Inflammatory macrophage (primary cell): ENCODE data around the gene BSCL2.
"Not testable (repeated sequence)": the region's sequence is repeated elsewhere in the genome, so short reads cannot be mapped to it uniquely, and the experiment has no call there.

ENCODE experiments used
- DNase-seq, 2 donors: peaks; one replicate each; pipeline ENCODE4 v3.0.0-alpha.2; 2020 to 2022

BSCL2 gene

DNA sequence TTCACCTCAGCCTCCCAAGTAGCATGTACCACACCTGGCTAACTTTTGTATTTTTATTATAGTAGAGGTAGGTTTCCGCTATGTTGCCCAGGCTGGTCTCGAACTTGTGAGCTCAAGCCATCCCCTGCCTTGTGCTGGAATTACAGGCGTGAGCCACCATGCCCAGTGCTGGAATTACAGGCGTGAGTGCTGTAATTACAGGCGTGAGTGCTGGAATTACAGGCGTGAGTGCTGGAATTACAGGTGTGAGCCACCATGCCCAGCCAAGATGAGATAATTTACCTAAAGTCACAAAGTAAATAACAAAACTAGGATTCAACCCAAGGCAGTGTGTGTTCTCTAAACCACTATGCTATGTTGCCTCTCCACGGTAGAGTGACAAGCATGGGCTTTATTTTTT lies 24.7 kb downstream of the BSCL2 start:
- DNase-seq: no peak

DNA sequence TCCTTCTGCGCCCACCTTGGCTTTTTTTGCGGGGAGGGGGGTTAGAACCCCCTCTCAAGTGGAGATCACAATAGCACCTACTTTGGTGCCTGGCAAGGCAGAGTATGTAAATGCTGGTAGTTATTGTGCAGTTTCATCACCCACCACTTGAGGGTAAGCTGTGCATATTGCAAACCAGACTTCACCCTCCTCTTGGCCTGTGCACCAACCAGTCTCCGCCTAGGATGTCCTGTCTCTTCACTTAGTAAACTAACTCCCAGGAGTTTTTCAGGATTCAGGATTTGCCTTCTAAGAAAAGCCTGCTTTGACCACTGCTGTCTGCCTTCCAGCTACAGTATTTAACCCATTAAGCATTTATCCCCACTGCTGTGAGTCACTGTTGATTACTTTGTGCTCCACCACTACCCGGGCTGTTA lies 26.4 kb downstream of the BSCL2 start:
- DNase-seq: peak; percentile 67 to 71

DNA sequence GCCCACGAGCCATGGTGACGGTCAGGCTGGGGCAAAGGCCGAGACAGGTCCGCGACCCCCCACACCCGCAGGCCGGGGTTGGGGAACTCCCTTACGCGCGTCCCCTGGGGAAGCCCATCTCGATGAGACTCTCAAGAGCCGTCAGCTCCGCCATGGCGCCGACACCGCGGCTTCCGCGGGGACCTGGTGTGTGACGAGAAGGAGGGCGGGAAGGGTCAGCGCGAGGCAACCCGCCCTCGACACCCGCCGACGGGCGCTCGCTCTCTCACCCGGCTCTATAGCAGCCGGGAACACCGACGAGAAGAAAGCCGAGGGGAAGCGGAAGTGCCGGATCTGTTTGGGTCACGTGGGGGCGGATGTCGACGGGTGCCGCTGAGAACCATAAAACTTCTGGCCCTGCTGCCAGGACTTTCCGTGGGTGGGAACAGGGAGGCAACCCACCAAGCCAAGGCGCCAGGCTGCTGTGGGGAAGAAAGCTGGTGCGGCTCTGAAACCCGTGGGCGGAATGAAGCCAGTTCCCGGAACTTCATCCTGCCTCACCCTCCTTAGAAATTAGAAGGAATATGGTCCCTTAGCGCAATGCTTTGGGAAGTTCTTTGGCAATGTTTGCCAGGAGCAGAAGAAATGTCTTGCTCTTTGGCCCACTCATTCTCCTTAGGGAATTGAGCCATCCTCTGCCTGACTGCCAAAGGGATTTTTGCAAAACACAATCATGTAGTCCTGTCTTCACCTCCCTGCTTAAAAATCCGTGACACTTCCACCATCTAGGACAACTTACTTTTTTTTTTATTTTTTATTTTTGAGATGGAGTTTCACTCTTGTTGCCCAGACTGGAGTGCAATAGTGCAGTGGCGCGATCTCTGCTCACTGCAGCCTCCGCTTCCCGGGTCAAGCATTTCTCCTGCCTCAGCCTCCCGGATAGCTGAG lies 28.2 kb downstream of the BSCL2 start, which contains the start of gene UBXN1:
Gene UBXN1 (minus strand): TSS at position 304 of the 927 bp plus-strand sequence. CDS start 150 bp downstream, at position 154.
- peak; percentile 97 to 99 for DNase-seq

DNA sequence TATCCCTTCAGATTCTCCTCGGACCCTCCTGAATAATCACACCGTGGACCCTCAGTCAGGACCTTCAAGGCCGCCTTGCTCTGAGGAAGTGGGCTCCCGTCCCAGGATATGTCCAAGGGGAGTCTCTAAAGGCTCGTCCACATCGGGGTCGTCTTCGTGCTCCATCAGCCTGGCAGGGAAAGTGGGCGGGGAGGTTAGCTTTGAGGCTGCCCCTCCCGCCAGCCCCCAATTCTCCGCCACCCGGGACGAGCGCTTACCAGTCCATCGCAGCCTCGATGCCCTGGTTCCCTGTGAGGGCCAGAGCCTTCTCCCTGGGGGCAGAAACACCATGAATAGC lies 28.8 kb downstream of the BSCL2 start:
- no peak for DNase-seq

DNA sequence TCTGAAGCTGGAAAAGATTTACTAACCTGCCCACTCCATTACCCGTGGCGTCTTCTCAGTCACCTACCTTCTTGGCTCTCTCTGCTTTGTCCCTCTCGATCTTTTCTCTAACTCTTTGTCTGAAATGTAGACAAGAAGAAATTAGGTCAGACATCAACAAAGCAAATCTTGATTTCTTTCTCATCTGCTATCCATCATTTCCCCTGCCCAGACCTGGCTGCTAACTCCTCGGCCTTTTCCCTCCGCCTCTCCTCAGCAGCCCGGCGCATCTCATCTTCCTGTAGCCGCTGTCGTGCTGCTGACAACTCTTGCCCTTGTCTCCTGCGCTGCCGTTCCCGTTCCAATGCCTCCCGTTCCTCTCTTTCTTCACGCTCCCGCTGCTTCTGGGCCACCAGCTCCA lies 29.5 kb downstream of the BSCL2 start:
- no peak for DNase-seq

DNA sequence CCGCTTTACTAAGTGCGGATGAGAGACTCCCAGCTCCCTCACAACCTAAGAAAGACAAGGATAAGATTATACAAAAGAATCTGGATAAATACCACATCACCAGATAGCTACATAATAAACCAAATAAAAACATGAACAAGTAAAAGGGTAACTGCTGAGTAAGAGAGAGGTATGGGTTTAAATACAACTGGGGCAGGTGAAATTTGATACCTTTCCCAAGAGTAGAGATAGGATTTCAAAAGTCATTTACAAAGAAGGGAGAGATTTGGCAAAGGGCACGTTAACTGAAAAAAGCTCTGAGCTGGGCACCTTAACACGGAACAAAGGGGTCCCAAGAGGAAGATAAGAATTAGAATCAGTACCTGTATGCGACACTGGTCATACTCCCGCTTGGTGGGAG lies 30.1 kb downstream of the BSCL2 start:
- no peak for DNase-seq

DNA sequence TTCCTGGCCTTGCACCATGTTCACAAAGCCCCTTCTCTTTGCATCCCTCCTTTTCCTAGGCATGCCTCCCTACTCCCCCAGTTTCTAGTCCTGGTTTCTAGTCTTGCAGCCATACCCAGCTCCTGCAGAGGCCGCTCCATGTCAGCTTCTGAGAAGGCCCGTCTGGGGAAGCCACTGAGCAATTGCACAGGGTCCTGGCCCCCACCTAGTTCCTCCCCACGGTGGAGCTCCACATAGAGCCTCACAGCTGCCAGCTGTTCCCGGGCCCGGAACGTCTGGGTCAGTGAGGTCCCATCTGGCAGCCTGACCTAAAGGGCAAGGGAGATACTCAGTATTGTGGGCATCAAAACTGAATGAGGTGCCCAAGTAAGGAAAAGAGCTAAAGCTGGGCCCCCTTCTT lies 30.5 kb downstream of the BSCL2 start:
- DNase-seq: no peak

DNA sequence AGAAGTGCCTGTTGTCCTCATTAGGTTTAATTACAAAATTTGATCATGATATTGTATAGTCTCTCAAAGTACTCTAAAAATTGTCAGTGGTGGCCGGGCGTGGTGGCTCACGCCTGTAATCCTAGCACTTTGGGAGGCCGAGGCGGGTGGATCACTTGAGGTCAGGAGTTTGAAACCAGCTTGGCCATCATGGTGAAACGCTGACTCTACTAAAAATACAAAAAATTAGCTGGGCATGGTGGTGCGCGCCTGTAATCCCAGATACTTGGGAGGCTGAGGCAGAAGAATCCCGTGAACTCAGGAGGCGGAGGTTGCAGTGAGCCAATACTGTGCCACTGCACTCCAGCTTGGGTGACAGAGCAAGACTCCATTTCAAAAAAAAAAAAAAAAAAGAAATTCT lies 31.8 kb downstream of the BSCL2 start:
- DNase-seq: not testable (repeated sequence)

DNA sequence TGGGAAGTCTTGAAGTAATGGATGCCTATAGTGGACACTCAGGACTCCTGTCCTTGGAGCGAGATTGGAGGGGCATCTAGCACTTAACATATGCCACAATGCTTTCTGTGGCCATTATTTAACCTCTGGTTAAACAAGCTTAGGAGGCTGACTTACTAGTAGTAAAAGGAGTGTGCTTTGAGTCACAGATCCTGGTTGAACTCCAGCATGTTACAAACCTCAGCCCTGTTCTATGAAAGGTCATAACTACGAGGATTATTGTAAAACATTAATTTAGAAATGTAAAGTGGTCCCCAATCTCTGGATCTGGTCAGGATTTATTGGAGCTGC lies 34.1 kb downstream of the BSCL2 start:
- DNase-seq: no peak

DNA sequence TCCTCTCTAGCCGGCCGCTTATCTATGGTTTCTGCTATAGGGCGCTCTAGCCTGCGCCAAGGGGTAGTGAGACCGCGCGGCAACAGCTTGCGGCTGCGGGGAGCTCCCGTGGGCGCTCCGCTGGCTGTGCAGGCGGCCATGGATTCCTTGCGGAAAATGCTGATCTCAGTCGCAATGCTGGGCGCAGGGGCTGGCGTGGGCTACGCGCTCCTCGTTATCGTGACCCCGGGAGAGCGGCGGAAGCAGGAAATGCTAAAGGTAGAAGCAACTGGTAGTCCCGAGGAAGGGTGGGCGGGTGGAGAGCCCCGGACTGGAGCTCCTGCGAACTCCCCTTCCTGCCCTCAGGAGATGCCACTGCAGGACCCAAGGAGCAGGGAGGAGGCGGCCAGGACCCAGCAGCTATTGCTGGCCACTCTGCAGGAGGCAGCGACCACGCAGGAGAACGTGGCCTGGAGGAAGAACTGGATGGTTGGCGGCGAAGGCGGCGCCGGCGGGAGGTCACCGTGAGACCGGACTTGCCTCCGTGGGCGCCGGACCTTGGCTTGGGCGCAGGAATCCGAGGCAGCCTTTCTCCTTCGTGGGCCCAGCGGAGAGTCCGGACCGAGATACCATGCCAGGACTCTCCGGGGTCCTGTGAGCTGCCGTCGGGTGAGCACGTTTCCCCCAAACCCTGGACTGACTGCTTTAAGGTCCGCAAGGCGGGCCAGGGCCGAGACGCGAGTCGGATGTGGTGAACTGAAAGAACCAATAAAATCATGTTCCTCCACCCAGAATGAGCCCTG lies 35.4 kb downstream of the BSCL2 start, which contains the start of the genes LBHD1 and UQCC3:
Gene LBHD1 (minus strand): TSS at position 660 of the 782 bp plus-strand sequence. CDS start 2,236 bp downstream, outside the sequence.
Gene UQCC3 (plus strand): TSS at position 66 of the 782 bp plus-strand sequence. CDS start 73 bp downstream, at position 139.
- DNase-seq: peak; percentile 84 to 92

DNA sequence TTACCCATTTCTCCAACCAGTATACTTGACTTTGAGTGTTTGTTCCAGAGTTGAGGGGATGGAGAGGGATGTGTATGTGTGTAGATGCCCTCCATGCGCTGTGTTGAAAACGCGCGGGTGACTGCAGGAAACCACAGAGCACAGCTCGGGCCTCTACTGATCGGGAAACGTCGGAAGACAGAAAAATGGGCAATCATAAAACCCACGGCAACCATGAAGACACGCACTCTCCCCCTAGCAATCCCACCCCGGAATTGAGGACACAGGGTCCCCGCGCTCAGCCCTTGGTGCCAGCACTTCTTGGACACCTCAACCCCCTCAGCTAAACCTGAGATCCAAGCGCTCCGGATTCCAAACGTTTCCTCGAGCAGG lies 36.0 kb downstream of the BSCL2 start:
- DNase-seq: peak; percentile 40 to 42

DNA sequence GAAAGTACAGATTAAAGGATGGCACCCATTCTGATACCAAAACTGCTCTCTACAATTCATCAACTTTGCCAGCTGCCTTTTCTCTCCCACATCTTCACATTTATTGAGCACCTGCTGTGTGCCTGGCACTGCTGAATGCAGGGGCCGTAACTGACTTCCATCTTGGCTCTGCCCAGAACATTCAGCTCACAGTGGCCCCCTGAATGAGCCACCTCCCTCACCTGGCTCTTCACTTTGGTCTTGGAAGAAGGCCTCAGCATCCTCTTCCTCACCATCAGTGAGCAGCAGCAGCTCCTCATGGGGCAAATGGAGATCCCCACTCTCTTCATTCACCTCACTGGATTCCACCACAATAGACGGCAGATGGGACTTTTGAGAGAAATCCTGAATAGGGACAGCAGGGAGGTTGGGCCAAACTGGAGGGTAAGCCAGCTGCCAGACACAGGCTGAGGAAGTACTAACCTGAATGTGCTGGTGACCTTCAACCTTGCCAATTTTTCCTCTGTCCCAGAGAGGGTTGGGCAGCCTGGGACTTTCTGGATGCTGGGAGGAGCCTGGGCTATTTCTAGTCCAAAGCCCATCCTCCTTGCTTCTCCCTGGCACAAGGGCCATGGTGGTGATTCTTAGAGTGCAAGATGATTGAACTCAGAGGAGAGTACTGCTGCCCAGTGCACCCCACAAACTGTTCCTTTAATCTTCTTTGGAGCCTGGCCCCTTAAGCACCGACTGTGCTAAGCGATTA lies 37.6 kb downstream of the BSCL2 start:
- no peak for DNase-seq

DNA sequence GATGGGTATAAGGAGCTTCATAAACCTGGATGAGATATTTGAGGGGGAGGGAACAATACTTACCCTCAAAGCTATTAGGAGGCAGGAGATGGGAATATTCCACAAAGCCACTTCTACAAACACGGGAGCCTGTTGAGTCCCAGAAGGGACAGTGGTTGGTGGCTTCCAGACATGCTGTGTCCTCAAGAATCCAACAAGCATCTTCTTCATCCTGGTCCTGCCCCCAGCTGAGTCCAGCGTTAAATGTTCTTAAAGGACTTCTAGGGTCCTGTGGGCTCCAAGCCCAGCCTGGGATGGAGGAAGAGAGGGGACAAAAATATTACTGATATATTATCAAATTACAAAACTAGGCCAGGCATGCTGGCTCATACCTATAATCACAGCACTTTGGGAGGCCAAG lies 39.8 kb downstream of the BSCL2 start:
- no peak for DNase-seq

DNA sequence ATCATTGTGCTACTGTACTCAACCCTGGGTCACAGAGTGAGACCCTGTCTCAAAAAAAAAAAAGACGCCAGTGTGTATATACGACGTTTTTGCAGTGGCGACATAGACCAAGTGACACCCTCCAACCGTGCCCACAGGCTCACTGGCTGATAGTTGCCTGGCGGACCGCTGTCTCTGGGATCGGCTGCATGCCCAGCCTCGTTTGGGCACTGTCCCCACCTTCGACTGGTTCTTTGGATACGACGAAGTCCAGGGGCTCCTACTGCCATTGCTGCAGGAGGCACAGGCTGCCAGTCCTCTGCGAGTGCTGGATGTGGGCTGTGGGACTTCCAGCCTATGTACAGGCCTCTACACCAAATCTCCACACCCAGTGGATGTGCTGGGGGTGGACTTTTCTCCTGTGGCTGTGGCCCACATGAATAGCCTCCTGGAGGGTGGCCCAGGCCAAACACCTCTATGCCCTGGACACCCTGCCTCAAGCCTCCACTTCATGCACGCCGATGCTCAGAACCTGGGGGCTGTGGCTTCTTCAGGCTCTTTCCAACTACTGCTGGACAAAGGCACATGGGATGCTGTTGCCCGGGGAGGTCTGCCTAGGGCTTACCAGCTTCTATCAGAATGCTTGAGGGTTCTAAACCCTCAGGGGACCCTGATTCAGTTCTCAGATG lies 40.8 kb downstream of the BSCL2 start:
- no peak for DNase-seq

DNA sequence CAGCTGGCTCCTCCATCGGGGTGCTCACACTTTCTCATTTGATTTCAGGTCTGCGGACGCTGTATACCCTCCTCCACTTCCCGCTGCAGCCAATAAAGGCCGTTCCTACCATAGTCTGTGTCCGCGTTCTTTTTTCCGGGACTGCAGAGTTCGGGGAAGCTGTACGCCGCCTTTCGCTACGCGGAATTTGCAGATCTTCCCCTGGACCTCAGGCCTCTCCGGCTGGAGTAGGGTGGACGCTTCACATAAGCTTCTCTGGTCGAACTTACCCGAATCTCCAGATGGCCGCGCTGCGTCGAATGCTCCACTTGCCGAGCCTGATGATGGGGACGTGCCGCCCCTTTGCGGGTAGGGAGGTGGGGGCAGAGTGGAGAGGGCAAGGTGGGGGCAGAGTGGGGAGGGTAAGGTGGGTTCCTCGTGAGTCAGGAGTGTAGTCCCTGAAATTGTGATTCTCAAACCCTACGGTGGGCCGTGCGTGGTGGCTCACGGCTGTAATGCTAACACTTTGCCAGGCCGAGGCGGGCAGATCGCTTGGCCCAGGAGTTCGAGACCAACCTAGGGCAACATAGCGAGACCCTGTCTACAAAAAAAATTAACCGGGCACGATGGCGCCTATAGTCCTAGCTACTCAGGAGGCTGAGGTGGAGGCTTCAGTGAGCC lies 41.5 kb downstream of the BSCL2 start:
- DNase-seq: peak; percentile 51 to 65

DNA sequence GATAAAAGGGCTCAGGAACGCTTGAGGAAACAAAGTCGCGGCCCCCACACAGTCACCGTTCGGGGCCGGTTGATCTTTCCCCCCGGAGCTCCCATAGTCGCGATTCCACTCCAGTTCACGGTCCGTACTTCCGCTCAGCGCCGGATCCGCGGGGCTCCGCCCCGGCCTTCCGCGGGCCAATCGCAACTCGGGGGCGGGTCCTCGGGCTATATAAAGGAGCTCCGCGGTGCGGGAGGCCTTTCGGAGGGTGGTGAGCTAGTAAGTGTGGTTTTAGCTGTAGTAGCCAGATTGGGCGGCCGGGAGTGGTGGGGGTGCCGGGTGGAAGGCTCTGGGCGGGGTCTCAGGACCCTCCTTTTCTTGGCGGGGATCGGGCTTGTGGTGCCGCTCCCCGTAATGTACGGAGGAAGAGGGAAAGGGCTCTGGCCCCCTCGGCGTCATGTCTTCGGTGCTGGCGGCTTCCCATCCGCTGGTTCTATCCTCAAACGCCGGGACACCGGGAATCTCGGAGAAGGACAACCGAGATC lies 42.1 kb downstream of the BSCL2 start, which contains the start of the genes C11orf98 and CSKMT:
Gene C11orf98 (minus strand): TSS at position 136 of the 524 bp plus-strand sequence. CDS start 41 bp downstream, at position 95.
Gene CSKMT (plus strand): TSS at position 238 of the 524 bp plus-strand sequence. CDS start 568 bp downstream, outside the sequence.
- DNase-seq: peak; percentile 95 to 96

DNA sequence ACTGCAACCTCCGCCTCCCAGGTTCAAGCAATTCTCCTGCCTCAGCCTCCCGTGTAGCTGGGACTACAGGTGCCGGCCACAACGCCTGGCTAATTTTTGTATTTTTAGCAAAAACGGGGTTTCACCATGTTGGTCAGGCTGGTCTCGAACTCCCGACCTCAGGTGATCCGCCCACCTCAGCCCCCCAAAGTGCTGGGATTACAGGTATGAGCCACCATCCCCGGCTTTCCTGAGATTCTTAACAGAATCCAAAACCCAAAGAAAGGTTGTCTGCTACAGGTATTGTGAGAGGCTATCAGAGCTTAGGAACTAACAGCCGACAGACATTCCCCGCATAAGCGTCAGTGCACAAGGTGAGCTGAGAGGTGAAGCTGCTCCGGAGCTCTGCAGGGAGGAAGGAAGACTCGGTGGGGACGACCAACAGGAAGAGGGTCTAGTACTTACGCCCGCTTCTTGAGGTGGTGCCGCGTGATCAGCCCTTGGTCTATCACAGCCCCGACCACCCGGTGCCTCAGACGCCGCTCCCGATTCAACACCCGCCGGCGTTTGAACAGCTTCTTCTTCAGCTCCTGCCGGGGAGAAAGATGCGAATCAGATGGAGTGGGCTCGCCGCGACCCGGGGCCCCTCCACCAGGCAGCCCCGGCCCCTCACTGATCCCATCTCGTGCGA lies 42.7 kb downstream of the BSCL2 start:
- no peak for DNase-seq

DNA sequence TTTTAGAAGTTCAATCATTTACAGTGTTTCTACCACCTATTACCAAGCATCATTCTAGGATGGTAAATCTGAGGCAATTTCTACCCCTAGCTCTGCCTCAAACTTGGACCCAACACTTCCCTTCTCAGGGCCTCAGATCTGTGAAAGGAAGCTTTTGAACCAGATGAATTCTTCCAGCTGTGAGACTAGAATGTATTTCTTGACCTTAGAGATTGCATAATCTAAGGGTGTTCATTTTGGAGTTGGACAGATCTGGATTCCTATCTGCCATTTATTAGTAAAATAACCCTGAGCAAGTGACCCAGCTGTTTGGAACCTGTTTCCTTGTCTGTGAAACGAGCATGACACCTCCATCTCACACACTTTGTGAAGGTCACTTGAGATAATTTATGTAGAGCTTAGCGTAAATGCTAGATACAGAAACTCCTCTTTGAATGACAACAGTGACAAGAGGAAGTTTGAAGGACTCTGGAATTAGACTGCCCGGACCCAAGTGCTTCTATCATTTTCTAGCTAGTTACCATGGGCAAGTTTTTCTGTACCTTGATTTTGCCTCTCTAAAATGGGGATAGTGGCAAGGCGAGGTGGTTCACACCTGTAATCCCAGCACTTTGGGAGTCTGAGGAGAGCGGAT lies 50.3 kb downstream of the BSCL2 start:
- DNase-seq: no peak

DNA sequence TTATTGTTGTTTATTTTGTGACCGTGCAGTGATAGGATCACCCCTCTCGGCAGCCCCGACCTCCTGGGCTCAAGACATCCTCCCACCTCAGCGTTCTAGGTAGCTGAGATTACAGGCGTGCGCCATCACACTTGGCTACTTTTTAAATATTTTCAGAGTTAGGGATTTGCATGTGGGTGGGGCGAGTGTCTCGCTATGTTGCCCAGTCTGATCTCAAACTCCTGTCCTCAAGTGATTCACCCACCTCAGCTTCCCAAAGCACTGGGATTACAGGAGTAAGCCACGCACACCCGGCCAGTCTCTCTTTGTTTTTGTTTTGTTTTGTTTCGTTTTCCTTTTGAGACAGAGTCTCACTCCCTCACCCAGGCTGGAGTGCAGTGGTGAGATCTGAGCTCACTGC lies 52.9 kb downstream of the BSCL2 start:
- no peak for DNase-seq
